Neural cell (in vitro differentiated cells): Measurements from ENCODE around the gene MYL12A.

Experiments used
- EP300 ChIP-seq: fragments of 450-650 bp; conservative IDR thresholded peaks from 2 replicates; pipeline ENCODE4 v1.6.1; 2014; ENCODE audit warnings: antibody characterized with exemption, mild to moderate bottlenecking, moderate library complexity; ENCODE audit not compliant: poor library complexity, severe bottlenecking
- EZH2 ChIP-seq: fragments of 200-600, 300-800 bp; shearing (Covaris generic), sonication (generic); IDR thresholded peaks from 2 replicates; pipeline ENCODE4 v1.6.1; 2014; ENCODE audit warnings: antibody characterized with exemption, low read length, borderline replicate concordance, mild to moderate bottlenecking; ENCODE audit not compliant: insufficient read depth, poor library complexity, severe bottlenecking
- POLR2AphosphoS5 ChIP-seq: IDR thresholded peaks from 2 replicates; pipeline ENCODE4 v1.6.1; 2012
- SMC3 ChIP-seq: fragments of 450-650 bp; conservative IDR thresholded peaks from 2 replicates; pipeline ENCODE4 v1.6.1; 2014; ENCODE audit warnings: antibody characterized with exemption, mild to moderate bottlenecking, moderate library complexity; ENCODE audit not compliant: poor library complexity
- TAF1 ChIP-seq: IDR thresholded peaks from 2 replicates; pipeline ENCODE4 v1.6.1; 2012; ENCODE audit warnings: low read depth
- TF ChIP-seq, protein P1 (sequence below): fragments of 450-650 bp; IDR thresholded peaks from 2 replicates; pipeline ENCODE4 v1.5.1; 2014; ENCODE audit warnings: antibody characterized with exemption, mild to moderate bottlenecking, moderate library complexity; ENCODE audit not compliant: poor library complexity, severe bottlenecking
- TF ChIP-seq, protein P2 (sequence below): IDR thresholded peaks from 2 replicates; pipeline ENCODE4 v1.6.1; 2012; ENCODE audit warnings: borderline replicate concordance

DNA sequence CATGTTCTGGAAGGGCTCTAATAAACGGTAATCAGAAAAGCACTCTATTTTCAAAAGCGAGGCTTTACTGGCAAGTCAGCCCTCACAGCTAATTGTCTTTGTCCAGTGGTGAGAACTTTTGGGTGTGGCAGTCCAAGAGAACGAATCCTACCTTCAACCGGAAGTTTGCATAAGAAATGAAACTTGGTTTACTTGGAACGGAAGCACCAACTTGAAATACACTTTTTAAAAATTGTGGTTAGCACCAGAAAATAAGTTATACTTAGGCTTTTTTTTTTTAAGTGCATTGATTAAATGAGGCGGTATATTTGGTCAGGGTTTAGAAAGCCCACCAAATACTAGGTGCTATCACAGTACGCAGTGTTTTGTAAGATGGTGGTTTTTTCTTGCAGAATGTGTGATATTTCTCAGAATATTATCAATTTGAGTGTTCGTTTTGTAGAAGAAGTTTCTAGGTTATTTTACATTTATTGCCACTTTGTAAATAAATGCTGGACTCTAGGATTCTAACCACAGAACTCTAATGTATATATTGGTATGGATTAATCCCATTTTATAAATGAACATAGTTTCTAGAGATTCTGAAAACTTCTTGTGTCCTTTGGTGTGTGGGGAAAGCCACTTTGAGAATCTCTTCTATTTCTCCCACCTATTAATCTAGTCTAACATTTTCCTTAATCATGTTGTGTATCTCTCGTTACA, 1.2 kb downstream of the MYL12A start:
- no peak for TF ChIP-seq EP300
- TF ChIP-seq, protein P1, sequence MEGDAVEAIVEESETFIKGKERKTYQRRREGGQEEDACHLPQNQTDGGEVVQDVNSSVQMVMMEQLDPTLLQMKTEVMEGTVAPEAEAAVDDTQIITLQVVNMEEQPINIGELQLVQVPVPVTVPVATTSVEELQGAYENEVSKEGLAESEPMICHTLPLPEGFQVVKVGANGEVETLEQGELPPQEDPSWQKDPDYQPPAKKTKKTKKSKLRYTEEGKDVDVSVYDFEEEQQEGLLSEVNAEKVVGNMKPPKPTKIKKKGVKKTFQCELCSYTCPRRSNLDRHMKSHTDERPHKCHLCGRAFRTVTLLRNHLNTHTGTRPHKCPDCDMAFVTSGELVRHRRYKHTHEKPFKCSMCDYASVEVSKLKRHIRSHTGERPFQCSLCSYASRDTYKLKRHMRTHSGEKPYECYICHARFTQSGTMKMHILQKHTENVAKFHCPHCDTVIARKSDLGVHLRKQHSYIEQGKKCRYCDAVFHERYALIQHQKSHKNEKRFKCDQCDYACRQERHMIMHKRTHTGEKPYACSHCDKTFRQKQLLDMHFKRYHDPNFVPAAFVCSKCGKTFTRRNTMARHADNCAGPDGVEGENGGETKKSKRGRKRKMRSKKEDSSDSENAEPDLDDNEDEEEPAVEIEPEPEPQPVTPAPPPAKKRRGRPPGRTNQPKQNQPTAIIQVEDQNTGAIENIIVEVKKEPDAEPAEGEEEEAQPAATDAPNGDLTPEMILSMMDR = no peak
- no peak for TF ChIP-seq POLR2AphosphoS5
- TF ChIP-seq, protein P2, sequence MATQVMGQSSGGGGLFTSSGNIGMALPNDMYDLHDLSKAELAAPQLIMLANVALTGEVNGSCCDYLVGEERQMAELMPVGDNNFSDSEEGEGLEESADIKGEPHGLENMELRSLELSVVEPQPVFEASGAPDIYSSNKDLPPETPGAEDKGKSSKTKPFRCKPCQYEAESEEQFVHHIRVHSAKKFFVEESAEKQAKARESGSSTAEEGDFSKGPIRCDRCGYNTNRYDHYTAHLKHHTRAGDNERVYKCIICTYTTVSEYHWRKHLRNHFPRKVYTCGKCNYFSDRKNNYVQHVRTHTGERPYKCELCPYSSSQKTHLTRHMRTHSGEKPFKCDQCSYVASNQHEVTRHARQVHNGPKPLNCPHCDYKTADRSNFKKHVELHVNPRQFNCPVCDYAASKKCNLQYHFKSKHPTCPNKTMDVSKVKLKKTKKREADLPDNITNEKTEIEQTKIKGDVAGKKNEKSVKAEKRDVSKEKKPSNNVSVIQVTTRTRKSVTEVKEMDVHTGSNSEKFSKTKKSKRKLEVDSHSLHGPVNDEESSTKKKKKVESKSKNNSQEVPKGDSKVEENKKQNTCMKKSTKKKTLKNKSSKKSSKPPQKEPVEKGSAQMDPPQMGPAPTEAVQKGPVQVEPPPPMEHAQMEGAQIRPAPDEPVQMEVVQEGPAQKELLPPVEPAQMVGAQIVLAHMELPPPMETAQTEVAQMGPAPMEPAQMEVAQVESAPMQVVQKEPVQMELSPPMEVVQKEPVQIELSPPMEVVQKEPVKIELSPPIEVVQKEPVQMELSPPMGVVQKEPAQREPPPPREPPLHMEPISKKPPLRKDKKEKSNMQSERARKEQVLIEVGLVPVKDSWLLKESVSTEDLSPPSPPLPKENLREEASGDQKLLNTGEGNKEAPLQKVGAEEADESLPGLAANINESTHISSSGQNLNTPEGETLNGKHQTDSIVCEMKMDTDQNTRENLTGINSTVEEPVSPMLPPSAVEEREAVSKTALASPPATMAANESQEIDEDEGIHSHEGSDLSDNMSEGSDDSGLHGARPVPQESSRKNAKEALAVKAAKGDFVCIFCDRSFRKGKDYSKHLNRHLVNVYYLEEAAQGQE = no peak
- no peak for TF ChIP-seq TAF1
- no peak for TF ChIP-seq EZH2
- no peak for TF ChIP-seq SMC3
